ENCODE measurements around the gene COL23A1.

The COL23A1 gene

DNA sequence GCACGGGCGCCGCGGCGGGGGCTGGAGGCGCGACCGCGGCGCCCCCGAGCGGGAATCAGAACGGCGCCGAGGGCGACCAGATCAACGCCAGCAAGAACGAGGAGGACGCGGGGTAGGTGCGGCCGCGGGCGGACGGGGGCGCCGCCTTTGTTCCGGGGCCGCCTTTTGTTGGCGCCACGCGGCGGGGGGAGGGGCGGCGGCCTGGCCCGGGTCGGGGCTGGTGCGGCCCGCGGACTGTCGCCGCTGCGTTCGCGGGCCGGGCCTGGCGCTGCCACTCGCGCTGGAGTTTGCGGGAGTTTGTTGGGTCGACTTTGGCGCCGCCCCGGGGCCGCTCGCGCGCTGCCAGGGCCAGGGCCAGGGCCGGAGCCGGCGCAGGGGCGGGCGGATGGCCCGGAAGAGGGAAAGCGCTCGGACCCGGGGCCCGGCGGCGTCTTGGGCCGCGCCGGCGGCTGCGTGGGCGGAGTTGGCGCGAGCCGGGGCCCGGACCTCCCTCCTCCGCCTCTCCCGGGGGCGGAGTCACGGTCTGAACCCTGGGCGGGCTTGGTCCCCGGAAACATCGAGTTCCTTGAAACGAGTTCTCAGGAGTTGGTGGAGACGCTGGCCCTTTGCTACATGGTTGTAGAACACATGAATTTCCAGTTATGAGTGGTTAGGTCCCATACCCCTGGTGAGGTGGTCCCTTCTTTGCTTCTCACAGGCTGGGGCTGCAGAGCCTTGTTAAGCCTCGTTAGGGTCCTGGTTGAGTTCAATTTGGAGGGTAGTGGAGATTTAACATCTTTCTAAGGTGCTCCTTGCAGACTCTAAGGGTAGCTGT lies 385.1 kb downstream of the COL23A1 start:
- Histone ChIP-seq H2AFZ (ENCODE audit: low read depth, low read length) (no peak overlapping the region), H3K27ac (ENCODE audit: low read length) (peak overlapping the region; percentile 64)

DNA sequence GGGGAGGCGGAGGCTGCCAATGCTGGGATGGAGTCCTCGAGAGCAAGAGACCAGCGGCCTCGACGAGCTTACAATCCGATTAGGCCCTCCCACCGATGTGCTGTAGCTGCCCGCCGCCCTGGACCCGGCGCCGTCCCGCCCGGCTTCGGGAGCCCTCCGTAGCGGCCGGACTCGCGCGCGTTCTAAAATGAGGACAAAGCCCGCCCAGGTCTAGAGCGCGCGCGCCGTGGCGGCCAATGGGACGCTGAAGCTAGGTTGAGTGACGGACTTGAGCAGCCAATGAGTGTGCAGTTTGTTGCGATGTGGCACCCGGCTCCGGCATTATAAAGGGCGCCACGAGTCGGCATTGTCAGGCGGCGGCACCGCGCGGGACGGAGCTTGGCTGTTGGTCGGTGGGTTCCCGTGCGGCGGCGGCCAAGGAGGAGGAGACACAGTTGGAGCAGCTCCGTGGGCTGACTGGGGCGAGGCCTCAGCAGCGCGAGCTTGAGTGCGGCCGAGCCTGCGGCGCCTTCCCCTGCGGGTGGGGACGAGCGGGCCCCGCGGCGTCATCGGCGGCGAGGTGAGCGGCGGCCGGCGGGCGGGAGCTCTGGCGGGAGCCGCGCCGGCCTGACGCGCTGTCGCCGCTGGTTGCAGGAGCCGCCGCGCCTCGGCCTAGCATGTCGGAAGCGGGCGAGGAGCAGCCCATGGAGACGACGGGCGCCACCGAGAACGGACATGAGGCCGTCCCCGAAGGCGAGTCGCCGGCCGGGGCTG lies 385.8 kb downstream of the COL23A1 start, which contains the start of gene HNRNPAB:
Gene HNRNPAB (plus strand): TSS at position 352 of the 753 bp plus-strand sequence. CDS start 305 bp downstream, at position 657.
- Histone ChIP-seq H2AFZ (ENCODE audit: low read depth, low read length) (peak within 1 kb of the TSS; percentile 85), H3K9me3 (ENCODE audit: insufficient read depth, low read length) (no peaks in the 10 kb centered on the region), H4K20me1 (ENCODE audit: insufficient read depth, low read length) (peaks cover 41% of the 10 kb centered on the region), H3K4me3 (ENCODE audit: low read length) (peak within 1 kb of the TSS; percentile 94), H3K36me3 (replicated peaks; ENCODE audit: low read depth, low read length) (peaks cover 39% of the 10 kb centered on the region), H3K4me2 (ENCODE audit: low read length) (peak within 1 kb of the TSS; percentile 94), H3K4me1 (ENCODE audit: low read length) (peaks cover 15% of the 10 kb centered on the region), H3K79me2 (ENCODE audit: low read length) (peaks cover 64% of the 10 kb centered on the region), H3K27ac (ENCODE audit: low read length) (peak within 1 kb of the TSS; percentile 64), H3K9ac (ENCODE audit: low read length) (peak within 1 kb of the TSS; percentile 88), H3K27me3 (ENCODE audit: low read depth, low read length) (no peaks in the 10 kb centered on the region)
- TF ChIP-seq CTCF (IDR thresholded peaks at IDR 0.05; ENCODE audit: low read depth, low read length) (no peak), EZH2phosphoT487 (IDR thresholded peaks at IDR 0.05; ENCODE audit: low read depth) (no peak)

More for the DNA sequence above, 385.1 kb downstream of the COL23A1 start:
- no peak for TF ChIP-seq CTCF (IDR thresholded peaks at IDR 0.05; ENCODE audit: low read depth, low read length)
- TF ChIP-seq EZH2phosphoT487 (IDR thresholded peaks at IDR 0.05; ENCODE audit: low read depth) = no peak
- peaks cover 49% of the 10 kb centered on the region for H4K20me1 ChIP-seq (ENCODE audit: insufficient read depth, low read length)
- peaks cover 15% of the 10 kb centered on the region for H3K4me1 ChIP-seq (ENCODE audit: low read length)
- peak overlapping the region; percentile 88 for H3K9ac ChIP-seq (ENCODE audit: low read length)
- no peaks in the 10 kb centered on the region for H3K9me3 ChIP-seq (ENCODE audit: insufficient read depth, low read length)
- H3K36me3 ChIP-seq (replicated peaks; ENCODE audit: low read depth, low read length) = peaks cover 46% of the 10 kb centered on the region
- peak overlapping the region; percentile 94 for H3K4me2 ChIP-seq (ENCODE audit: low read length)
- H3K4me3 ChIP-seq (ENCODE audit: low read length) = peak overlapping the region; percentile 94
- H3K27me3 ChIP-seq (ENCODE audit: low read depth, low read length) = no peaks in the 10 kb centered on the region
- H3K79me2 ChIP-seq (ENCODE audit: low read length) = peaks cover 72% of the 10 kb centered on the region

GRCh38 chr5:178203670-178204181 lies 386.5 kb downstream of the COL23A1 start:
- H3K9me3 ChIP-seq (ENCODE audit: insufficient read depth, low read length) = no peaks in the 10 kb centered on the region
- peaks cover 15% of the 10 kb centered on the region for H3K4me1 ChIP-seq (ENCODE audit: low read length)
- peak overlapping the region; percentile 61 for H3K4me2 ChIP-seq (ENCODE audit: low read length)
- peak overlapping the region; percentile 85 for H2AFZ ChIP-seq (ENCODE audit: low read depth, low read length)
- peak overlapping the region; percentile 49 for H3K27ac ChIP-seq (ENCODE audit: low read length)
- H3K79me2 ChIP-seq (ENCODE audit: low read length) = peaks cover 58% of the 10 kb centered on the region
- TF ChIP-seq EZH2phosphoT487 (IDR thresholded peaks at IDR 0.05; ENCODE audit: low read depth) = no peak
- no peak for TF ChIP-seq CTCF (IDR thresholded peaks at IDR 0.05; ENCODE audit: low read depth, low read length)
- H3K4me3 ChIP-seq (ENCODE audit: low read length) = peak overlapping the region; percentile 94
- peaks cover 32% of the 10 kb centered on the region for H3K36me3 ChIP-seq (replicated peaks; ENCODE audit: low read depth, low read length)
- H3K9ac ChIP-seq (ENCODE audit: low read length) = peak overlapping the region; percentile 88
- peaks cover 35% of the 10 kb centered on the region for H4K20me1 ChIP-seq (ENCODE audit: insufficient read depth, low read length)
- H3K27me3 ChIP-seq (ENCODE audit: low read depth, low read length) = no peaks in the 10 kb centered on the region

DNA sequence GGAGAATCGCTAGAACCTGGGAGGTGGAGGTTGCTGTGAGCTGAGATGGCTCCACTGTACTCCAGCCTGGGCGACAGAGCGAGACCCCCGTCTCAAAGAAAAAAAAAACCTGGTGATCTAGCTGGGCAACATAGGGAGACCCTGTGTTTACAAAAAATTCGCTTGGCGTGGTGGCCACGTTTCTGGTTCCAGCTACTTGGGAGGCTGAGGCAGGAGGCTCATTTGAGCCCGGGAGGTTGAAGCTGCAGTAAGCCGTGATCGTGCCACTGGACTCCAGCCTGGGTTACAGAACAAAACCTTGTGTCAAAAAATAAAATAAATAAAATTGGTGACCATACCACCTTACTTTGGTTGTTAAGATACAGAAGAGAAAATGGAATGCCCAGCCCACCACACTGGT lies 387.7 kb downstream of the COL23A1 start:
- Histone ChIP-seq H3K79me2 (ENCODE audit: low read length) (peaks cover 46% of the 10 kb centered on the region), H3K4me2 (ENCODE audit: low read length) (no peak overlapping the region), H4K20me1 (ENCODE audit: insufficient read depth, low read length) (peaks cover 23% of the 10 kb centered on the region), H3K4me1 (ENCODE audit: low read length) (peaks cover 15% of the 10 kb centered on the region), H3K9me3 (ENCODE audit: insufficient read depth, low read length) (no peaks in the 10 kb centered on the region), H3K4me3 (ENCODE audit: low read length) (no peak overlapping the region), H3K36me3 (replicated peaks; ENCODE audit: low read depth, low read length) (peaks cover 23% of the 10 kb centered on the region), H3K27ac (ENCODE audit: low read length) (no peak overlapping the region), H2AFZ (ENCODE audit: low read depth, low read length) (no peak overlapping the region), H3K27me3 (ENCODE audit: low read depth, low read length) (no peaks in the 10 kb centered on the region), H3K9ac (ENCODE audit: low read length) (no peak overlapping the region)
- no peak for TF ChIP-seq CTCF (IDR thresholded peaks at IDR 0.05; ENCODE audit: low read depth, low read length)
- TF ChIP-seq EZH2phosphoT487 (IDR thresholded peaks at IDR 0.05; ENCODE audit: low read depth) = no peak

Data from OCI-LY3 (cell line).